A549 (cell line): ENCODE measurements around the gene PIGP. TPM values are rescaled to one million over a fixed set of nuclear protein-coding genes. Genes with fewer than 3 reads are reported as not detected.
"Not testable (repeated sequence)": the region's sequence is repeated elsewhere in the genome, so short reads cannot be mapped to it uniquely, and the experiment has no call there.

Experiments used
- ATAC-seq, 2 experiments: fragments of 200-7000 bp in 1 of 2; fragments of >200 bp in 1 of 2; cut with Nextera tagmentation in 1 of 2; cut with Tn5 transposase in 1 of 2; 3 replicates each; pipeline versions ENCODE4 v1.8.0 to v1.9.1; 2018 to 2020; ENCODE audit warnings: mild to moderate bottlenecking in 1 of 2, moderate library complexity in 1 of 2
- CTCF ChIA-PET: fragments of 300-600 bp; sonication (Branson Sonifier 250); formaldehyde crosslinking; extraction: SDS; loops from one replicate; lab custom pipeline; 2021; ENCODE audit warnings: antibody characterized with exemption, inconsistent platforms; lab: Yijun Ruan, JAX
- POLR2A ChIA-PET: fragments of 350-600 bp; formaldehyde crosslinking; extraction: SDS; loops from one replicate; lab custom pipeline; 2021; ENCODE audit warnings: antibody characterized with exemption, inconsistent platforms; lab: Yijun Ruan, JAX
- DNase-seq, 2 experiments: peaks; one replicate each; pipeline versions ENCODE4 v3.0.0 to v3.0.0-alpha.2; 2011 to 2016; ENCODE audit warnings: low read depth in 1 of 2, low spot score in 1 of 2
- FAIRE-seq: peaks from 2 replicates; lab custom pipeline; 2011; peaks lifted over from hg19 to GRCh38; lab: Jason Lieb, UNC
- H3K27ac ChIP-seq, 2 experiments: fragments of >200 bp; sonication (Bioruptor Twin); formaldehyde crosslinking; 3 replicates each; pipeline ENCODE4 v1.5.1; 2016 to 2017
- H3K4me1 ChIP-seq: fragments of >200 bp; sonication (Bioruptor Twin); formaldehyde crosslinking; 3 replicates; pipeline ENCODE4 v1.6.1; 2016
- H3K4me2 ChIP-seq: fragments of >200 bp; sonication (Bioruptor Twin); formaldehyde crosslinking; 3 replicates; pipeline ENCODE4 v1.6.1; 2016
- H3K4me3 ChIP-seq: fragments of >200 bp; sonication (Bioruptor Twin); formaldehyde crosslinking; 3 replicates; pipeline ENCODE4 v1.5.1; 2016
- H3K9me3 ChIP-seq: fragments of >200 bp; sonication (Bioruptor Twin); formaldehyde crosslinking; 3 replicates; pipeline ENCODE4 v1.6.1; 2016
- CBX2 ChIP-seq: fragments of 200-600 bp; sonication (generic); IDR thresholded peaks from 2 replicates; pipeline ENCODE4 v1.6.1; 2016; ENCODE audit warnings: low read depth, mild to moderate bottlenecking, borderline replicate concordance
- EHF ChIP-seq: fragments of 250-450 bp; sonication (Bioruptor Pico); IDR thresholded peaks from 2 replicates; pipeline ENCODE4 v1.5.0; 2020; ENCODE audit warnings: mild to moderate bottlenecking
- EHMT2 ChIP-seq: fragments of 200-600 bp; sonication (generic); IDR thresholded peaks from 2 replicates; pipeline ENCODE4 v1.6.1; 2016; ENCODE audit warnings: antibody characterized with exemption, low read depth, mild to moderate bottlenecking, moderate library complexity
- EP300 ChIP-seq, 2 experiments: fragments of >200 bp; sonication (Bioruptor Twin); formaldehyde crosslinking; IDR thresholded peaks; 2 replicates in 1 of 2; 3 replicates in 1 of 2; pipeline ENCODE4 v1.6.1; 2016 to 2017
- ESRRA ChIP-seq: fragments of 150-350 bp; IDR thresholded peaks from 2 replicates; pipeline ENCODE4 v1.6.1; 2014; ENCODE audit warnings: mild to moderate bottlenecking, low read length, borderline replicate concordance
- HEYL ChIP-seq: fragments of 250-450 bp; sonication (Bioruptor Pico); IDR thresholded peaks from 2 replicates; pipeline ENCODE4 v1.8.0; 2021; ENCODE audit warnings: mild to moderate bottlenecking, moderate library complexity
- HMGXB4 ChIP-seq: fragments of 250-450 bp; sonication (Bioruptor Pico); IDR thresholded peaks from 2 replicates; pipeline ENCODE4 v1.5.0; 2021; ENCODE audit warnings: mild to moderate bottlenecking, moderate library complexity, borderline replicate concordance
- JUN ChIP-seq, 2 experiments: fragments of >200 bp; sonication (Bioruptor Twin); formaldehyde crosslinking; IDR thresholded peaks; 2 replicates in 1 of 2; 3 replicates in 1 of 2; pipeline ENCODE4 v1.6.1; 2016 to 2017
- JUNB ChIP-seq: fragments of >200 bp; sonication (Bioruptor Twin); formaldehyde crosslinking; IDR thresholded peaks from 2 replicates; pipeline ENCODE4 v1.6.1; 2016
- MAFK ChIP-seq: fragments of 450-650 bp; IDR thresholded peaks from 2 replicates; pipeline ENCODE4 v1.6.1; 2014; ENCODE audit not compliant: partially characterized antibody
- RFX5 ChIP-seq: fragments of 450-650 bp; IDR thresholded peaks from 2 replicates; pipeline ENCODE4 v1.7.1; 2014; ENCODE audit warnings: antibody characterized with exemption, mild to moderate bottlenecking, moderate library complexity
- SMC3 ChIP-seq: fragments of >200 bp; sonication (Bioruptor Twin); formaldehyde crosslinking; IDR thresholded peaks from 3 replicates; pipeline ENCODE4 v1.6.1; 2018; ENCODE audit warnings: inconsistent platforms
- ZFP36 ChIP-seq: fragments of 450-650 bp; IDR thresholded peaks from 2 replicates; pipeline ENCODE4 v1.6.1; 2014; ENCODE audit warnings: borderline replicate concordance; ENCODE audit not compliant: partially characterized antibody
- ZSCAN20 ChIP-seq: fragments of 250-450 bp; sonication (Bioruptor Pico); IDR thresholded peaks from 2 replicates; pipeline ENCODE4 v1.8.0; 2022; ENCODE audit warnings: mild to moderate bottlenecking, moderate library complexity
- WGBS: methylation state at CpG from one replicate; pipeline ENCODE4 v1.1.6; 2017; ENCODE audit errors: missing lambda C conversion rate; 5-methylcytosine and 5-hydroxymethylcytosine counted together
- polyA plus RNA-seq, 4 experiments: library from polyadenylated mRNA; depleted of rRNA in 3 of 4; stranded (reverse); fragments of >200 nt; fragmentation: RNase III in 1 of 4; extraction: RNeasy Plus Mini Kit Qiagen cat#74134 plus additional on column Dnase treatment in 1 of 4; gene quantifications; 2 replicates in 3 of 4; 3 replicates in 1 of 4; pipeline ENCODE4 v1.2.3, GENCODE V29; 2011 to 2017
- TF ChIP-seq, protein P1 (sequence below): fragments of 200-600 bp; sonication (generic); IDR thresholded peaks from 2 replicates; pipeline ENCODE4 v1.6.1; 2016; ENCODE audit warnings: antibody characterized with exemption, mild to moderate bottlenecking, moderate library complexity
- TF ChIP-seq, protein P2 (sequence below): IDR thresholded peaks from 2 replicates; pipeline ENCODE4 v1.6.1; 2012
- TF ChIP-seq, protein P3 (sequence below): fragments of 250-450 bp; sonication (Bioruptor Pico); IDR thresholded peaks from 2 replicates; pipeline ENCODE4 v1.5.0; 2020; ENCODE audit warnings: low read depth, mild to moderate bottlenecking, moderate library complexity

Gene PIGP
- polyA plus RNA-seq, 2 of the 4 experiments (the other 2 are of a cell fraction), result 14.8 to 49.5 TPM

DNA sequence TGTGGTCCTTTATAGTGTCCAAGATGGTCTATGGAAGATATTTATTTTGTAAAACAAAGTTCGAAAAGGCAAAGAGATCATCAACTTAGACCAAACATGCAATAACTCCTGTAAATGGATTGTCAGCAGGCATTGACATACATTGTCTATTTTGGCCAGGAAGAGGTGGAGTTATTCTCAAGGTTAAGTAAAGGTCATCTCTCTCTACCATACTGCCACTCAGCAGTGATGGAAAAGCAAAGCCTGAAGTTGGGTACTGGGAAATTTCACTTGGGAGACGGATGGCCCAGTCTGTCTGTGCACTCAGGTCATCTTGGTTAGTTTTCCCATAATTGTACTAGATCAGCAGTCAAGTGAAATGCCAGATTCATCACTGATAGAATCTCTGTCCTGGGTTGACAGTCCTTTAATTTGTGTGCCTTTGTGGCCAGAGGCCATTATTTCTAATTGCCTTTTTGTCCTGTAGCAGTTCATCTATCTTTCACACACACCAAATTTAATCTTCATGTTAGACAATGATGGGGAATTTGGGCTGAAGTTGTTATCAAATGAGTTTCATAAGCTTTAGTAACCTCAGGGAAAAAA, 17.5 kb downstream of the PIGP start:
- POLR2A ChIA-PET, result no interaction called here
- Histone ChIP-seq H3K4me3 (no peak overlapping the region), H3K27ac (no peak overlapping the region), H3K4me1 (peaks cover 10% of the 10 kb centered on the region), H3K9me3 (no peaks in the 10 kb centered on the region), H3K4me2 (no peak overlapping the region)
- 79% methylated on average over 2 of the region's 2 CpGs for WGBS
- FAIRE-seq, result no peak
- CTCF ChIA-PET, result no interaction called here
- DNase-seq, result no peak
- no peak for TF ChIP-seq ZSCAN20 (CRISPR knock-in tag)
- TF ChIP-seq SMC3, result no peak
- TF ChIP-seq CBX2, result no peak
- TF ChIP-seq EHF (CRISPR knock-in tag), result no peak
- no peak for ATAC-seq

- H3K9me3 ChIP-seq, H3K4me1 ChIP-seq, FAIRE-seq, H3K27ac ChIP-seq, CTCF ChIA-PET, POLR2A ChIA-PET, H3K4me2 ChIP-seq, H3K4me3 ChIP-seq, ATAC-seq, DNase-seq: not testable (repeated sequence)
- 64% methylated on average over 3 of the region's 3 CpGs for WGBS
Measured at GRCh38 chr21:37049741-37050140, 23.1 kb downstream of the PIGP start.

- Histone ChIP-seq H3K4me3 (no peak overlapping the region), H3K9me3 (no peaks in the 10 kb centered on the region), H3K4me2 (peak overlapping the region; percentile 42; the same call in 2 of the 3 replicates), H3K4me1 (peaks cover 8% of the 10 kb centered on the region), H3K27ac (peak overlapping the region; percentile 44 to 74; a peak in 4 of 6 replicates)
- WGBS, result 81% methylated on average over 3 of the region's 4 CpGs
- FAIRE-seq (no peak), ATAC-seq (no peak), DNase-seq (peak in 1 of 2 experiments; percentile 10)
- POLR2A ChIA-PET, result no interaction called here
- peak; percentile 11 for TF ChIP-seq MAFK
- no peak for TF ChIP-seq EHMT2
- TF ChIP-seq, protein P1, sequence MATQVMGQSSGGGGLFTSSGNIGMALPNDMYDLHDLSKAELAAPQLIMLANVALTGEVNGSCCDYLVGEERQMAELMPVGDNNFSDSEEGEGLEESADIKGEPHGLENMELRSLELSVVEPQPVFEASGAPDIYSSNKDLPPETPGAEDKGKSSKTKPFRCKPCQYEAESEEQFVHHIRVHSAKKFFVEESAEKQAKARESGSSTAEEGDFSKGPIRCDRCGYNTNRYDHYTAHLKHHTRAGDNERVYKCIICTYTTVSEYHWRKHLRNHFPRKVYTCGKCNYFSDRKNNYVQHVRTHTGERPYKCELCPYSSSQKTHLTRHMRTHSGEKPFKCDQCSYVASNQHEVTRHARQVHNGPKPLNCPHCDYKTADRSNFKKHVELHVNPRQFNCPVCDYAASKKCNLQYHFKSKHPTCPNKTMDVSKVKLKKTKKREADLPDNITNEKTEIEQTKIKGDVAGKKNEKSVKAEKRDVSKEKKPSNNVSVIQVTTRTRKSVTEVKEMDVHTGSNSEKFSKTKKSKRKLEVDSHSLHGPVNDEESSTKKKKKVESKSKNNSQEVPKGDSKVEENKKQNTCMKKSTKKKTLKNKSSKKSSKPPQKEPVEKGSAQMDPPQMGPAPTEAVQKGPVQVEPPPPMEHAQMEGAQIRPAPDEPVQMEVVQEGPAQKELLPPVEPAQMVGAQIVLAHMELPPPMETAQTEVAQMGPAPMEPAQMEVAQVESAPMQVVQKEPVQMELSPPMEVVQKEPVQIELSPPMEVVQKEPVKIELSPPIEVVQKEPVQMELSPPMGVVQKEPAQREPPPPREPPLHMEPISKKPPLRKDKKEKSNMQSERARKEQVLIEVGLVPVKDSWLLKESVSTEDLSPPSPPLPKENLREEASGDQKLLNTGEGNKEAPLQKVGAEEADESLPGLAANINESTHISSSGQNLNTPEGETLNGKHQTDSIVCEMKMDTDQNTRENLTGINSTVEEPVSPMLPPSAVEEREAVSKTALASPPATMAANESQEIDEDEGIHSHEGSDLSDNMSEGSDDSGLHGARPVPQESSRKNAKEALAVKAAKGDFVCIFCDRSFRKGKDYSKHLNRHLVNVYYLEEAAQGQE, result no peak
- TF ChIP-seq ZSCAN20 (CRISPR knock-in tag), result no peak
- TF ChIP-seq HMGXB4, result no peak
- CTCF ChIA-PET, result interaction anchor here (1.8 to 2.1 kb wide), 2 partner anchors 36 to 57 kb away, joined by 8 to 9 read pairs; no protein-coding TSS in a partner anchor
Measured at GRCh38 chr21:37047079-37047478, 25.8 kb downstream of the PIGP start.

GRCh38 chr21:37045556-37045955, 27.3 kb downstream of the PIGP start:
- no peak for TF ChIP-seq RFX5
- TF ChIP-seq JUN (IDR thresholded peaks at IDR 0.05), result no peak
- TF ChIP-seq, protein P2, sequence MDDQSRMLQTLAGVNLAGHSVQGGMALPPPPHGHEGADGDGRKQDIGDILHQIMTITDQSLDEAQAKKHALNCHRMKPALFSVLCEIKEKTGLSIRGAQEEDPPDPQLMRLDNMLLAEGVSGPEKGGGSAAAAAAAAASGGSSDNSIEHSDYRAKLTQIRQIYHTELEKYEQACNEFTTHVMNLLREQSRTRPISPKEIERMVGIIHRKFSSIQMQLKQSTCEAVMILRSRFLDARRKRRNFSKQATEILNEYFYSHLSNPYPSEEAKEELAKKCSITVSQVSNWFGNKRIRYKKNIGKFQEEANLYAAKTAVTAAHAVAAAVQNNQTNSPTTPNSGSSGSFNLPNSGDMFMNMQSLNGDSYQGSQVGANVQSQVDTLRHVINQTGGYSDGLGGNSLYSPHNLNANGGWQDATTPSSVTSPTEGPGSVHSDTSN, result no peak
- TF ChIP-seq SMC3, result no peak
- TF ChIP-seq JUNB, result no peak
- TF ChIP-seq, protein P3, sequence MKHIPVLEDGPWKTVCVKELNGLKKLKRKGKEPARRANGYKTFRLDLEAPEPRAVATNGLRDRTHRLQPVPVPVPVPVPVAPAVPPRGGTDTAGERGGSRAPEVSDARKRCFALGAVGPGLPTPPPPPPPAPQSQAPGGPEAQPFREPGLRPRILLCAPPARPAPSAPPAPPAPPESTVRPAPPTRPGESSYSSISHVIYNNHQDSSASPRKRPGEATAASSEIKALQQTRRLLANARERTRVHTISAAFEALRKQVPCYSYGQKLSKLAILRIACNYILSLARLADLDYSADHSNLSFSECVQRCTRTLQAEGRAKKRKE, result no peak
- TF ChIP-seq ESRRA, result no peak
- no peak for TF ChIP-seq ZFP36
- TF ChIP-seq HEYL (CRISPR knock-in tag), result no peak
- no peak for TF ChIP-seq EP300 (IDR thresholded peaks at IDR 0.05)
- 80% methylated on average over 6 of the region's 6 CpGs for WGBS
- no peak for DNase-seq
- no peak overlapping the region for H3K4me2 ChIP-seq
- peaks cover 8% of the 10 kb centered on the region for H3K4me1 ChIP-seq
- POLR2A ChIA-PET, result no interaction called here
- no peak for FAIRE-seq
- CTCF ChIA-PET, result interaction anchor here (1.2 to 2.1 kb wide), 2 partner anchors 56 to 68 kb away, joined by 3 to 9 read pairs; no protein-coding TSS in a partner anchor
- H3K27ac ChIP-seq, result no peak overlapping the region
- H3K9me3 ChIP-seq, result no peaks in the 10 kb centered on the region
- ATAC-seq, result no peak
- H3K4me3 ChIP-seq, result no peak overlapping the region
